SU-DHL-6 (cell line): ENCODE results near the gene CTAGE15.
"Not testable (repeated sequence)": the region's sequence is repeated elsewhere in the genome, so short reads cannot be mapped to it uniquely, and the experiment has no call there.

Source experiments
- H2AFZ ChIP-seq: fragments of 200-600 bp; sonication (generic); 2 replicates; pipeline ENCODE4 v1.6.1; 2014; ENCODE audit warnings: low read depth, mild to moderate bottlenecking, moderate library complexity, mixed read lengths, antibody characterized with exemption, low read length; ENCODE audit not compliant: severe bottlenecking
- H3F3A ChIP-seq: fragments of 200-600 bp; shearing (Covaris generic); 2 replicates; pipeline ENCODE4 v1.6.0; 2016; ENCODE audit warnings: antibody characterized with exemption, mild to moderate bottlenecking; ENCODE audit not compliant: insufficient read depth
- H3K27ac ChIP-seq: fragments of 200-600 bp; sonication (generic); 2 replicates; pipeline ENCODE4 v1.5.1; 2016; ENCODE audit warnings: low read depth, mild to moderate bottlenecking, low read length, moderate library complexity, mixed read lengths
- H3K27me3 ChIP-seq: fragments of 200-600 bp; sonication (generic), shearing (Covaris generic); 2 replicates; pipeline ENCODE4 v1.6.0; 2014; ENCODE audit warnings: mild to moderate bottlenecking, low read length
- H3K36me3 ChIP-seq: fragments of 200-600 bp; sonication (generic); 2 replicates; pipeline ENCODE4 v1.6.1; 2014; ENCODE audit warnings: mild to moderate bottlenecking, low read length, mixed read lengths
- H3K4me2 ChIP-seq: fragments of 300-600, 200-600 bp; shearing (Covaris generic), sonication (generic); 2 replicates; pipeline ENCODE4 v1.6.0; 2014; ENCODE audit warnings: low read length, low read depth, mild to moderate bottlenecking; ENCODE audit not compliant: poor library complexity, severe bottlenecking
- H3K4me3 ChIP-seq: fragments of 200-600 bp; sonication (generic); 2 replicates; pipeline ENCODE4 v1.5.1; 2014; ENCODE audit warnings: antibody characterized with exemption, low read length, mild to moderate bottlenecking, mixed read lengths; ENCODE audit not compliant: insufficient read depth, poor library complexity, severe bottlenecking
- H3K79me2 ChIP-seq: fragments of 200-600 bp; sonication (generic); 2 replicates; pipeline ENCODE4 v1.6.1; 2014; ENCODE audit warnings: mild to moderate bottlenecking, low read length, moderate library complexity; ENCODE audit not compliant: insufficient read depth
- H3K9ac ChIP-seq: fragments of 200-600 bp; sonication (generic); 2 replicates; pipeline ENCODE4 v1.7.0; 2014; ENCODE audit warnings: mild to moderate bottlenecking, low read length
- H3K9me2 ChIP-seq: fragments of 200-600 bp; sonication (generic); replicated peaks from 2 replicates; pipeline ENCODE4 v1.6.1; 2014; ENCODE audit warnings: low read length; ENCODE audit not compliant: insufficient read depth
- H3K9me3 ChIP-seq: fragments of 200-600 bp; sonication (generic); 2 replicates; pipeline ENCODE4 v1.6.1; 2014; ENCODE audit warnings: low read length, mixed read lengths; ENCODE audit not compliant: insufficient read depth
- H4K20me1 ChIP-seq: fragments of 200-600 bp; sonication (generic); 2 replicates; pipeline ENCODE4 v1.6.1; 2014; ENCODE audit warnings: low read depth, mild to moderate bottlenecking, antibody characterized with exemption, low read length, moderate library complexity, mixed read lengths

Gene CTAGE15

DNA sequence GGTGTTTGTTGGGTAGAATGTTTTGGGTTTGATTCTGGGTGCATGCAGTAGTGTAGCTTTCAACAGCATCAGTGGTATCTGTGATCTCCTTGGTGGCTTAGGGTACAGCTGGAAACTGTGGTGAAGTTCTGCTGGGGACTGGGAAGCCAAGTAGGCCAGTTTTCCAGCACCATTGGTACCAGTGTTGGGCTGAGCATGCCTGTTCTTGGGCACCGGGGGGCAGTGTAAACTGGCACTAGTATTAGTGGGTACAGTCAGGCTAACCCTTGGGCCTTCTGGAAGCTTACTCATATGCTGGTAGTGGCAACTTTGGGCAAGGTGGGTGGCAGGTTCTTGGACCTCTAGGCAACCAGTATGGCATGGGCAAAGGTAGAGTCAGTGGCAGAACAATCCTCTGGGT, 15.6 kb upstream of the CTAGE15 start:
- H3K27me3 ChIP-seq, H3K9me2 ChIP-seq, H4K20me1 ChIP-seq, H3K4me2 ChIP-seq, H3K9ac ChIP-seq, H3K4me3 ChIP-seq, H2AFZ ChIP-seq, H3F3A ChIP-seq, H3K9me3 ChIP-seq, H3K79me2 ChIP-seq, H3K27ac ChIP-seq, H3K36me3 ChIP-seq: not testable (repeated sequence)

DNA sequence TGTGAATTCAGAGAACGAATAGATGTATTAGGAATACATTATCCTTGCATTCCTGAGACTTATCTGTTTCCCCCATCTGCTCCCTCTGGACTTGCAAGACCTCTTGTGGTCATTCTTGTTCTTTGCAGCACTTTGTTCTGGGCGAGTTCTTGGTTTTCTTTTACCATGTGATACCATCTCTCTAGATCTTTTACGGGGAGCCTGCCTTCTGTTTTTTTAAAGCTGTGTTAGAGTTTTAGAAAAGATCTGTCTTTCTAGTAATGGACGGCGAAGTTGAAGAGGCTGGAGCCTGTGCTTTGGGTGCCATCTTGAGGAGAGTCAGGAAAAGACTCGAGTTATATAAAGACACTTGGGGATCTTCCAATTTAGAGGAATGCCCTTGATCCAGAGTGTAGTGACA, 8.3 kb upstream of the CTAGE15 start:
- not testable (repeated sequence) for H2AFZ ChIP-seq, H3K9ac ChIP-seq, H3F3A ChIP-seq, H3K36me3 ChIP-seq, H3K79me2 ChIP-seq, H3K9me2 ChIP-seq, H4K20me1 ChIP-seq, H3K27ac ChIP-seq, H3K4me2 ChIP-seq, H3K27me3 ChIP-seq, H3K9me3 ChIP-seq, H3K4me3 ChIP-seq

DNA sequence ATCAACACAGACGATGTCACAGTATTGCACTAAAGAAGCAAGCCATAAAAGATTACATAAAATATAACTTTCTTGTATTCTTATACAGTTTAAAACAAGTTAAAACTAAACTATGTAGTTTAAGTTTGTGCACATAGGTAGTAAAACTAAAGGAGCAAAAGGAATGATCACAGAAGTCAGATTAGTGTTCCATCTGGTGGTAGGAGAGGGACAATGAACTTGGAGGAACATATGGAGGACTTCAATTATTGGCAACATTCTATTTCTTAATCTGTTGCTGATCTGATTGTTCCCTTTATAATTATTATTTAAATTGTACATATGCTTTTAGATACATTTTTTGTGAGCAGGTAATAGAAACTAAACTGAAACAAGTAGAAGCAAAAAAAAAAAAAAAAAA, 5.6 kb upstream of the CTAGE15 start:
- H2AFZ ChIP-seq, H3K9ac ChIP-seq, H3K27ac ChIP-seq, H3K9me3 ChIP-seq, H3F3A ChIP-seq, H3K36me3 ChIP-seq, H4K20me1 ChIP-seq, H3K27me3 ChIP-seq, H3K9me2 ChIP-seq, H3K4me2 ChIP-seq, H3K79me2 ChIP-seq, H3K4me3 ChIP-seq: not testable (repeated sequence)

DNA sequence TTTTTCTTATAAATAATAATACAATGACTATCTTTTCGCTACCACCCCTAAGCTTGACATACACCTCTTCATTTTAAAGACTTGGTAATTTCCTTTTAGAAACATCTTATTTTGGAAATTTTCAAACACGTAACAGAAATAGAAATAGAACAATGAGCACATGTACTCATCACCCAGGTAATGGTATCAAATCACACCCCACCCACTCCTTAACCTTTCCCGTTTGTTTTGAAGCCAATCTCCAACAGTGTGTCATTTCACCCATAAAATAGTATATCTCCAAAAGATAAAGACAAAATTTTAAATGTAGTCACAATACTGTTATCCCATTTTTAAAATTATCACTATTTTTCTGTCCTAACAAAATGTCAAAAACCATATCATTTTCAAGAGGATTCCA, 16.6 kb downstream of the CTAGE15 start:
- H3K9ac ChIP-seq, H2AFZ ChIP-seq, H3K36me3 ChIP-seq, H3K4me3 ChIP-seq, H3F3A ChIP-seq, H3K27ac ChIP-seq, H3K9me3 ChIP-seq, H3K79me2 ChIP-seq, H4K20me1 ChIP-seq, H3K4me2 ChIP-seq, H3K27me3 ChIP-seq, H3K9me2 ChIP-seq: not testable (repeated sequence)

DNA sequence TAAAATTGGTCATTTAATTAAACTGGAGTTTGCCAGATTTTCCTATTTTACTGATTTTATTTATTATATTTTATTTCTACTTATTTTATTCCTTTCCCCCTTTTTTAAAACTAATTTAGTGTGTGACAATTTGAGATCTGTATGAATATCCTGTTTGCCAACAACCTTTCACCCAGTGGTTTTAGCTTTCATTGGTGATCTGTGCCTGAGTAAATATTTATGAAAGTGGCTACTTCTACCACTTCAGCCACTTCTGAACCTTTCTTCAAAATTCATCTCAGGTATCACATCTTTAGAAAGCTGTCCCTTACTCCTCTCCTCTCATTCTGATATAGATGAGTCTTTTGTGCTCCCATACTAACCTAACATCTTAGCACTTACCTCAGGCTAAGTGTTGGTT, 18.3 kb downstream of the CTAGE15 start:
- not testable (repeated sequence) for H3K79me2 ChIP-seq, H3K4me3 ChIP-seq, H3F3A ChIP-seq, H4K20me1 ChIP-seq, H3K27ac ChIP-seq, H3K9me2 ChIP-seq, H3K9ac ChIP-seq, H2AFZ ChIP-seq, H3K4me2 ChIP-seq, H3K27me3 ChIP-seq, H3K9me3 ChIP-seq, H3K36me3 ChIP-seq

DNA sequence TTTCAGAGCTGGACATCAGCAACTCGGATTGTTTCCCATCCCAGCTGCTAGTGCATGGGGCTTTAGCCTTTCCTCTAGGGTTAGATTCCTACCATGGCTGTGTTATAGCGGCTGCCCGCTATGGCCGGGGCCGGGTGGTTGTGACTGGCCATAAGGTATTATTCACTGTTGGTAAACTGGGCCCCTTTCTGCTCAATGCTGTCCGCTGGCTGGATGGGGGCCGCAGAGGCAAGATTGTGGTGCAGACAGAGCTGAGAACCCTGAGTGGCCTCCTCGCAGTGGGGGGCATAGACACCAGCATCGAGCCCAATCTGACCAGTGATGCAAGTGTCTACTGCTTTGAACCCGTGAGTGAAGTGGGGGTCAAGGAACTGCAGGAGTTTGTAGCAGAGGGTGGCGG, 26.5 kb downstream of the CTAGE15 start:
- not testable (repeated sequence) for H2AFZ ChIP-seq, H3K4me3 ChIP-seq, H3K4me2 ChIP-seq, H3K9me2 ChIP-seq, H3K9me3 ChIP-seq, H3K79me2 ChIP-seq, H4K20me1 ChIP-seq, H3K36me3 ChIP-seq, H3K27ac ChIP-seq, H3K9ac ChIP-seq, H3K27me3 ChIP-seq, H3F3A ChIP-seq

DNA sequence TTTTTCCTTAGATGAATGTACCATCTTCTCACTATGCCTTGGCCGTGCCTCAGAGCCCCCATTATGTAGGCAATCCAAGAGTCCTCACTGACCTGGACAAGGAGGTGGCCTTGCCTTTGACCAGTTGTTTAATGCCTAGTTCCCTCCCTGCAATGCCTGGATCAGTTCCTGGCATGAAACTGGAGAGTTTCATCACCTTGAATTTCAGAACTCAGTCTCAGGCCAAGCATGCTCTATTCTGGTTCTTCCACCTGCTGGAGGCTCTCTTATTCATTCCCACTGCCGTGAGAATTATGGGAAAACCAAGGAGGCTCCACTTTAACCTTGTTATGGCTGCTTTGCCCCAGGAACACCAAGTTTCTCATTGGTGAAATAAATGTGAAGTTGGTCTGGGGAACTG, 31.9 kb downstream of the CTAGE15 start:
- H3K9me3 ChIP-seq, H4K20me1 ChIP-seq, H3K4me2 ChIP-seq, H3K27me3 ChIP-seq, H3F3A ChIP-seq, H3K27ac ChIP-seq, H2AFZ ChIP-seq, H3K79me2 ChIP-seq, H3K9me2 ChIP-seq, H3K9ac ChIP-seq, H3K4me3 ChIP-seq, H3K36me3 ChIP-seq: not testable (repeated sequence)

DNA sequence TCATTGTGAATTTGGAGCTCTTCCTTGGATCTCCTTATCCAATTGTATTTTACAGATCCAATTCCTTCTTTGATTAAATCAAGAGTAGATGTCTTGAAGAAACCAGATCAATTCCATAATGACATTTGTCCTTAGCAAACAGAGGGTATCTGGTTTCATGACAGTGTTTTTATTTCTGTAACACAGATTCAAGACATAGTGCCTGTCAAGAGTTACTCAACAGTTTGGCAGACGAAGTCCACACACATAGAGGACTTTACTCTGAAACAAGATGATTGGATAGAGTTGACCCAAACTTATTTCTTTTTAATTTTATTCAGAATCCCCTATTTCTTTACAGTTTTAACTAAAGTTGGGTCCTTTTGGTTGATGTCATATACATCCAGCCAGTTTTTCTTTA, 34.5 kb downstream of the CTAGE15 start:
- H3F3A ChIP-seq, H3K79me2 ChIP-seq, H3K4me3 ChIP-seq, H3K27me3 ChIP-seq, H3K9ac ChIP-seq, H3K36me3 ChIP-seq, H4K20me1 ChIP-seq, H3K9me3 ChIP-seq, H3K27ac ChIP-seq, H2AFZ ChIP-seq, H3K9me2 ChIP-seq, H3K4me2 ChIP-seq: not testable (repeated sequence)

DNA sequence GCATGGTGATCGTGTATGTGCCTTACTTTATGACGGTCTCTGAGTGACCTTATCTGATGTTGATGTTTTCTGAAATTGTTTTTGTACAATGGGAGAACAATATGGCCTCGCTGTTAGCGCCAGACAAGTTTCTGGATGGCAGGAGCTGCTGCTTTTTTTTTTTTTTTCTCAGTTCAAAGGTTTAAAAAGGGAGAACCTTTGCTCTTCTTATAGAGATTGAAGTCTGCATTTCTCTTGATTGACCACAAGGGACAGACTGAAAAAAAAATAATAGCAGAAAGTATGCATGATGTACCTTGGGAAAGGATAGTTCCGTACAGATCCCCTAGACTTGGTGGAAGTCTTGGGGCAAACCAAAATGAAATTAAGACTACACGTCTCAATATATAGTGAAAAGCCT, 43.9 kb downstream of the CTAGE15 start:
- H3K9me2 ChIP-seq, H3K9me3 ChIP-seq, H3K4me3 ChIP-seq, H2AFZ ChIP-seq, H3K36me3 ChIP-seq, H3K27ac ChIP-seq, H3K4me2 ChIP-seq, H3F3A ChIP-seq, H4K20me1 ChIP-seq, H3K9ac ChIP-seq, H3K79me2 ChIP-seq, H3K27me3 ChIP-seq: not testable (repeated sequence)
